C4-2B (cell line): ENCODE results near the gene ACP1.

ENCODE experiments used
- H3K27ac ChIP-seq: fragments of 450-650 bp; 2 replicates; pipeline ENCODE4 v1.5.1; 2017
- ZFX ChIP-seq: fragments of 450-650 bp; IDR thresholded peaks from 2 replicates; pipeline ENCODE4 v1.6.1; 2017
- TF ChIP-seq, protein P1 (sequence below): fragments of 450-650 bp; conservative IDR thresholded peaks from 2 replicates; pipeline ENCODE4 v1.5.1; 2017; ENCODE audit warnings: mild to moderate bottlenecking

The ACP1 gene

DNA sequence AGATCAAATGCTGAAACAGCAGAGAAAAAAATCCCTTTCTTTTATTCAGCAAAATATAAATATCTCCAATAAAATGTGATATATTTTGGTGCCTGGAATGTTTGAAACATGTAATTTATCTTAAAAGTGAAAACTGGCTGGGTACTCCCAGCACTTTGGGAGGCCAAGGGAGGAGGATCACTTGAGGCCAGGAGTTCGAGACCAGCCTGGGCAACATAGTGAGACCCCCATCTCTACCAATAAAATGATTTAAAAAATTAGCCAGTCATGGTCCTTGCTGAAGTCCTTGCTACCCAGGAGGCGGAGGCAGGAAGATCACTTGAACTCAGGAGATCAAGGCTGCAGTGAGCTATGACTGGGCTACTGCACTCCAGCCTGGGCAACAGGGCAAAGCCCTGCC, 9.6 kb upstream of the ACP1 start:
- TF ChIP-seq ZFX, result no peak
- TF ChIP-seq, protein P1, sequence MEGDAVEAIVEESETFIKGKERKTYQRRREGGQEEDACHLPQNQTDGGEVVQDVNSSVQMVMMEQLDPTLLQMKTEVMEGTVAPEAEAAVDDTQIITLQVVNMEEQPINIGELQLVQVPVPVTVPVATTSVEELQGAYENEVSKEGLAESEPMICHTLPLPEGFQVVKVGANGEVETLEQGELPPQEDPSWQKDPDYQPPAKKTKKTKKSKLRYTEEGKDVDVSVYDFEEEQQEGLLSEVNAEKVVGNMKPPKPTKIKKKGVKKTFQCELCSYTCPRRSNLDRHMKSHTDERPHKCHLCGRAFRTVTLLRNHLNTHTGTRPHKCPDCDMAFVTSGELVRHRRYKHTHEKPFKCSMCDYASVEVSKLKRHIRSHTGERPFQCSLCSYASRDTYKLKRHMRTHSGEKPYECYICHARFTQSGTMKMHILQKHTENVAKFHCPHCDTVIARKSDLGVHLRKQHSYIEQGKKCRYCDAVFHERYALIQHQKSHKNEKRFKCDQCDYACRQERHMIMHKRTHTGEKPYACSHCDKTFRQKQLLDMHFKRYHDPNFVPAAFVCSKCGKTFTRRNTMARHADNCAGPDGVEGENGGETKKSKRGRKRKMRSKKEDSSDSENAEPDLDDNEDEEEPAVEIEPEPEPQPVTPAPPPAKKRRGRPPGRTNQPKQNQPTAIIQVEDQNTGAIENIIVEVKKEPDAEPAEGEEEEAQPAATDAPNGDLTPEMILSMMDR, result no peak
- H3K27ac ChIP-seq, result no peak overlapping the region

DNA sequence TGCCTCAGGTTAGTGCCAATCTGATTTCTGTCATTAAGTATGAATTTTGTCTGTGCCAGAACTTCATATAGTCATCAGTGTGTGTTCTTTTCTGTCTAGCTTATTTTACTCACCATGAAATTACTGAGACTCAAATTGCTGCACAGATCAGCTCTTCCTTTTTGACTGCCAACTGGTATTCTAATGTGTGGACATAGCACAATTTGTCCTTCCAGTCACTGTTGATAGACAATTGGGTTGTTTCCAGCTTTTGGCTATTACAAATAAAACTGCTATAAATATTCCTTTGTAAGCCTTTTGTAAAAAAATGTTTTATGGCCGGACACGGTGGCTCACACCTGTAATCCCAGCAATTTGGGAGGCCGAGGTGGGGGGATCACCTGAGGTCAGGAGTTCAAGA, 8.7 kb upstream of the ACP1 start:
- no peak overlapping the region for H3K27ac ChIP-seq
- TF ChIP-seq ZFX, result no peak
- TF ChIP-seq, protein P1, result no peak

DNA sequence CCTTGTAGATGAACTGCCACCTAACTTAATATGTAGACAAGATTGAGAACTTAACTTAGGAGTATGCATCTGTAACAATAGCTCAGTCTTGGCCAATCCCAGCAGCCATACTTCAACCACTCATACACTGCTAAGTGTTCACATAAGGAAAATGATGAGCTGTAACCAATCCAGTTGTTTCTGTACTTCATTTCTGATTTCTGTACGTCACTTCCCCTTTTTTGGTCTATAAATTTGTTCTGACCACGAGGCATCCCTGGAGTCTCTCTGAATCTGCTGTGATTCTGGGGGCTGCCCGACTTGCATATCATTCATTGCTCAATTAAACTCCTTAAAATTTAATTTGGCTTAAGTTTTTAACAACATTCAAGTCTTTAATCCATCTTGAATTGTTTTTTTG, 7.3 kb upstream of the ACP1 start:
- no peak for TF ChIP-seq ZFX
- TF ChIP-seq, protein P1, result no peak

DNA sequence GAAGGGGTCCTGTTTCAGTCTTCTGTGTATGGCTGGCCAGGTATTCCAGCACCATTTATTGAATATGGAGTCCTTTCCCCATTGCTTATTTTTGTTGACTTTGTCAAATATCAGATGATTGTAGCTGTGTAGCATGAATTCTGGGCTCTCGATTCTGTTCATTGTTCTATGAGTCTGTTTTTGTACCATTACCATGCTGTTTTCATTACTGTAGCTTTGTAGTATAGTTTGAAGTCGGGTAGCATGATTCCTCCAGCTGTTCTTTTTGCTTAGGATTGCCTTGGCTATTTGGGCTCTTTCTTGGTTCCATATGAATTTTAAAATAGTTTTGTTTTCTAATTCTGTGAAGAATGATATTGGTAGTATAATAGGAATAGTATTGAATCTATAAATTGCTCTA, 6.9 kb upstream of the ACP1 start:
- TF ChIP-seq ZFX, result no peak
- TF ChIP-seq, protein P1, result no peak
- no peak overlapping the region for H3K27ac ChIP-seq

More for the DNA sequence above, 7.3 kb upstream of the ACP1 start:
- no peak overlapping the region for H3K27ac ChIP-seq

DNA sequence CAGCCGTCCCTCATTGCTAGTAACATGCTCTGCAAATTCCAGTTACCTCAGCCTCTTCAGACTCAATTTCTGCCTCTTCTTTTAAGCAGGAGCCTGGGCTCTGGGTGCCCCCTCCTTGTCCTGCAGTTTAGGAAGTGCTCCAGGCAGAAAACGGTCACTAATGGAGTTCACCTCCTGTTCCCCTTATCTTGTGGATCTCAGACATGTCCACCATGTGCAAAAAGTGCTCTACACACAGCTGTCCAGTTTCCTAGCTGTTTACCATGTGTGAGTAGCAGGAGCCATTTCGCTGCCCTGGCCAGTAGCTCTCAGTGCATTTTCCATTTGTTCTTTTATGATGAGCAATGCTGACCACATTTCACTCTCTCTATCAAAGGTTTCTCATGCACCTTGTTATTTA, 5.8 kb upstream of the ACP1 start:
- H3K27ac ChIP-seq, result no peak overlapping the region
- TF ChIP-seq, protein P1, result no peak
- no peak for TF ChIP-seq ZFX

DNA sequence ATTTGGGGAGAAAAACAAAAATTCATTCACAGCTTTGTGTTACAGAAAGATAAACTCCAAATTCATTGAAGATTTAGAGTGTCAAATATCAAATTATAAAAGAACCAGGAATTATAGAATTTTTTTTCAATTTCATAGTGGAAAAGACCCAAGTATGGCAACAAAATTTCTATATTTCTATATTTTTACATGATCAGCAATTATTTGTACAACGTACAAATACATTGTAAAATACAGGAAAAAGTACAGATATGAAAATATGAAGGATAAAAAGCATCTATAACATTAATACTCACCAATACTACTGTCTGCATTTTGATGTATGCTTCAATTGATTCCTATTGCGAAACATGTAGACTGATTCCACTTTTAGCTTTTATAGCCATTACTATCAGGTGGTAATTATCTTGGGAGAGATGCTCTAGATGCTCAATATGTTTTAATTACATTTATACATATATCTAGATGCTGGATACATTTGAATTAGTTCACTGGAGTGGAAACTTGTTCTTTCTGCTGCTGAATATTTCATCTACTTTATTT, 4.9 kb upstream of the ACP1 start:
- TF ChIP-seq, protein P1, result no peak
- H3K27ac ChIP-seq, result no peak overlapping the region

DNA sequence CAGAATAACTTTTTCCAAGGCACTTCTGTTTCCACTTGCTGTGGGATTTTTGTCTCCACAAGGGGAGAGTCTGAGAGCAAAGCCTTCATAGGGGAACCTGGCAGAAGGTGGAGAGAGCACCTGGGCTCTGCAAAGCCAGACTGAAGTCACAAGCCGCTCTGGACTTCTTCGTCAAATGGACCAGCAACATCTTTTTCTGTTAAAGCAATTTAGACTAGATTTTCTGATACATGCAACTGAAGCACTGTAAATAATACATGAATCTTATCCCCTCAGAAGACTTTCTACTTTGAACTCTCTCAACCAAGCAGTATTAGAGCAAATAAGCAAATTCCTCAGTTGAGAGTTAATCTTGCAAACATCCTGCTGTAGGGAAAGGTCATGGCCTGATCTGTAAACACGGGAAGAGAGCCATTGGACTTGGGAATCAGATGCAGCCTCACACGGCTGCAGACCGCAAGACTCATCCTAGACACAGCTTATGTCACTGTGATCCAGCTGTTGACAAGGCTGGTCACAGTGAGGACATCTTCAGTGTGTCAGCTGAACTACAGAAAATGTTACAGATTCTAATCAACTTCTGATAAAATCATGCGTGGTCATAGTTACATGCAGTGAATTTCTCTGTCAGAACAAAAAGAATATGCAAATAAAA, 4.1 kb upstream of the ACP1 start:
- no peak overlapping the region for H3K27ac ChIP-seq
- no peak for TF ChIP-seq ZFX
- TF ChIP-seq, protein P1, result no peak
